AG04449 (cell line): ENCODE results near the gene GLRA1.
"Not testable (repeated sequence)": the region's sequence is repeated elsewhere in the genome, so short reads cannot be mapped to it uniquely, and the experiment has no call there.

ENCODE experiments used
- CTCF ChIA-PET: fragments of 350-600 bp; formaldehyde crosslinking; extraction: SDS; loops from one replicate; lab custom pipeline; 2021; ENCODE audit warnings: antibody characterized with exemption; lab: Yijun Ruan, JAX
- POLR2A ChIA-PET: fragments of 400-600, 350-600 bp; formaldehyde crosslinking; extraction: SDS; loops from one replicate; lab custom pipeline; 2020; ENCODE audit warnings: antibody characterized with exemption, inconsistent platforms; lab: Yijun Ruan, JAX
- DNase-seq: peaks from one replicate; pipeline ENCODE4 v3.0.0-alpha.2; 2010; ENCODE audit warnings: low read depth, low spot score
- H3K4me3 ChIP-seq: 2 replicates; pipeline ENCODE4 v1.5.1; 2011; ENCODE audit warnings: low read depth, mild to moderate bottlenecking, control low read depth, low read length
- TF ChIP-seq, protein P1 (sequence below): IDR thresholded peaks from one replicate; pipeline ENCODE4 v1.5.1; 2011; ENCODE audit warnings: mild to moderate bottlenecking, moderate library complexity, low read length, control low read depth, inconsistent platforms; ENCODE audit not compliant: insufficient read depth; ENCODE audit errors: missing control alignments

Gene GLRA1

DNA sequence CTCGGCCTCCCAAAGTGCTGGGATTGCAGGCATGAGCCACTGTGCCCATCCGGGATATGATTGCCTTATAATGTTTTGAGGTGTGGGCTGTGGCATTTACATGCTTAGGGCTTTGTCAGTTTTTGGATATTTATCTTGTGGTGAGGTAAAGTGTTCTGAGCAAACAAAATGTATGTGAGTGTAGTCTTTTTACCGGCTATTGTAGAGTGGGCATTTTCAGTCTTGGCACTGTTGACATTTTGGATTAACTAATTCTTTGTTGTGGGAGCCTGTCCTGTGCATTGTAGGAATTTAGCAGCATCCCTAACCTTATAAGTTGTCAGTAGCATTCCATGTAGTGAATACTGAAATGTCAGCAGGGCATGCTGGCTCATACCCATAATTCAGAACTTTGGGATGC, 131.3 kb downstream of the GLRA1 start:
- ChIA-PET POLR2A (no interaction called here), CTCF (no interaction called here)
- no peak overlapping the region for H3K4me3 ChIP-seq
- no peak for DNase-seq
- TF ChIP-seq, protein P1, sequence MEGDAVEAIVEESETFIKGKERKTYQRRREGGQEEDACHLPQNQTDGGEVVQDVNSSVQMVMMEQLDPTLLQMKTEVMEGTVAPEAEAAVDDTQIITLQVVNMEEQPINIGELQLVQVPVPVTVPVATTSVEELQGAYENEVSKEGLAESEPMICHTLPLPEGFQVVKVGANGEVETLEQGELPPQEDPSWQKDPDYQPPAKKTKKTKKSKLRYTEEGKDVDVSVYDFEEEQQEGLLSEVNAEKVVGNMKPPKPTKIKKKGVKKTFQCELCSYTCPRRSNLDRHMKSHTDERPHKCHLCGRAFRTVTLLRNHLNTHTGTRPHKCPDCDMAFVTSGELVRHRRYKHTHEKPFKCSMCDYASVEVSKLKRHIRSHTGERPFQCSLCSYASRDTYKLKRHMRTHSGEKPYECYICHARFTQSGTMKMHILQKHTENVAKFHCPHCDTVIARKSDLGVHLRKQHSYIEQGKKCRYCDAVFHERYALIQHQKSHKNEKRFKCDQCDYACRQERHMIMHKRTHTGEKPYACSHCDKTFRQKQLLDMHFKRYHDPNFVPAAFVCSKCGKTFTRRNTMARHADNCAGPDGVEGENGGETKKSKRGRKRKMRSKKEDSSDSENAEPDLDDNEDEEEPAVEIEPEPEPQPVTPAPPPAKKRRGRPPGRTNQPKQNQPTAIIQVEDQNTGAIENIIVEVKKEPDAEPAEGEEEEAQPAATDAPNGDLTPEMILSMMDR = no peak

DNA sequence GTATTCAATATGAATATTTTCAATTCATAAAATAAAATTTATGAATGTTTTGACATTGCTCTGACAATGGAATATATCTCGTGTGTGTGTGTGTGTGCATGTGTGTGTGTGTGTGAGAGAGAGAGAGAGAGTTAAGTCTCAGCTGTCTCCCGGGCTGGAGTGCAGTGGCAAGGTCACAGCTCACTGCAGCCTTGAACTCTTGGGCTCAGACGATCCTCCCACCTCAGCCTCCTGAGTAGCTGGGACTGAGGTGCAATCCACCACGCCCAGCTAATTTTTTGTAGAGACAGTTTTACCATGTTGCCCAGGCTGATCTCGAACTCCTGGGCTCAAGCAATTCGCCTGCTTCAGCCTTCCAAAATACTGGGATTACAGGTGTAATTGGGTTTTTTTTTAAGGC, 136.8 kb downstream of the GLRA1 start:
- POLR2A ChIA-PET = no interaction called here
- no peak for DNase-seq
- CTCF ChIA-PET = interaction anchor here (1.0 to 1.2 kb wide), 2 partner anchors 9 to 13 kb away, joined by 3 to 5 read pairs; no protein-coding TSS in a partner anchor
- no peak overlapping the region for H3K4me3 ChIP-seq
- TF ChIP-seq, protein P1 = no peak

DNA sequence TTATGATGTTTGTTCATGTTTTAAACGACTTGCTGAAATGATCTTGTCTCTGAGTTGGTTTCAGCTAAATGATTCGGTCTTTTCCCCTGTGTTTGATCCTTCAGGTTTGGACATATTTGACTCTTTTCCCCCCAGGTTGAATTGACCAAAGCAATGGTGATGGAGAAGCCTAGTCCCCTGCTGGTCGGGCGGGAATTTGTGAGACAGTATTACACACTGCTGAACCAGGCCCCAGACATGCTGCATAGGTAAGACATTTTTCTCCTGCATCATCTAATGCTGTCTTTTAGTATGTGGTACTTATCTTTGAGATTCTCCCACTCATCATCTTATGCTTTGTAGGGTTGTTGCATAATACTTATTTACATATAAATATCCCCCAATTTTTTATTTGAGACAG, 138.2 kb downstream of the GLRA1 start:
- H3K4me3 ChIP-seq = no peak overlapping the region
- TF ChIP-seq, protein P1 = no peak
- ChIA-PET POLR2A (no interaction called here), CTCF (no interaction called here)
- DNase-seq = no peak

DNA sequence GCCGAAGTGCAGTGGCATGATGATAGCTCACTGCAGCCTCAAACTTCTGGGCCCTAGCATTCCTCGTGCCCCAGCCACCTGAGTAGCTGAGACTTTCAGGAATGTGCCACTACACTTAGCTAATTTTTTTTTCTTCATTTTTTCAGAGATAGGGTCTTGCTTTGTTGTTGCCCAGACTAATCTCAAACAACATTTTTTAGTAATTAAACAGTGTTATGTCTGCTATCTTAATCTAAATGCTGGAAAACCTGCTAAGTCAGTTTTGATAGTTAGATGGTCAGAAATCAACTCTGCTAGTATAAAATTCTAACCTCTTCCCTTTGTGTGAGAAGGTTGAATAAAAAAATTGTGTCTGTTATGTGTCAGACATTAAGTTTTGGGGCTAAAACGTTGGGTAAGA, 140.5 kb downstream of the GLRA1 start:
- TF ChIP-seq, protein P1 = no peak
- no peak overlapping the region for H3K4me3 ChIP-seq
- POLR2A ChIA-PET = interaction anchor here (1.5 kb wide), 1 partner anchor 12 kb away, joined by 4 read pairs; the partner anchor contains the start of gene G3BP1
- no peak for DNase-seq
- CTCF ChIA-PET = interaction anchor here (2.4 kb wide), 1 partner anchor 13 kb away, joined by 7 read pairs; no protein-coding TSS in a partner anchor

DNA sequence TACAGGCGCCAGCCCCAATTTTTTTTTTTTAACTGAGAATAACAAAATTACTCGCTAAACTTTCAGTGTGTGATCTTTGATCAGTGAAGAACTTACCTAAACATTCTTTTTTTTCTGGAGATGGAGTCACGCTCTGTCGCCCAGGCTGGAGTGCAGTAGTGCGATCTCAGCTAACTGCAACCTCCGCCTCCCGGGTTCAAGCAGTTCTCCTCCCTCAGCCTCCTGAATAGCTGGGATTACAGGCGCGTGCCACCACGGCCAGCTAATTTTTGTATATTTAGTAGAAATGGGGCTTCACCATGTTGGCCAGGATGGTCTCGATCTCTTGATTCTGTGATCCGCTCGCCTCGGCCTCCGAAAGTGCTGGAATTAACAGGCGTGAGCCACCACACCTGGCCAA, 141.0 kb downstream of the GLRA1 start:
- H3K4me3 ChIP-seq, DNase-seq: not testable (repeated sequence)
- POLR2A ChIA-PET = interaction anchor here (1.5 kb wide), 1 partner anchor 12 kb away, joined by 4 read pairs; the partner anchor contains the start of gene G3BP1
- CTCF ChIA-PET = interaction anchor here (2.4 kb wide), 1 partner anchor 13 kb away, joined by 7 read pairs; no protein-coding TSS in a partner anchor

DNA sequence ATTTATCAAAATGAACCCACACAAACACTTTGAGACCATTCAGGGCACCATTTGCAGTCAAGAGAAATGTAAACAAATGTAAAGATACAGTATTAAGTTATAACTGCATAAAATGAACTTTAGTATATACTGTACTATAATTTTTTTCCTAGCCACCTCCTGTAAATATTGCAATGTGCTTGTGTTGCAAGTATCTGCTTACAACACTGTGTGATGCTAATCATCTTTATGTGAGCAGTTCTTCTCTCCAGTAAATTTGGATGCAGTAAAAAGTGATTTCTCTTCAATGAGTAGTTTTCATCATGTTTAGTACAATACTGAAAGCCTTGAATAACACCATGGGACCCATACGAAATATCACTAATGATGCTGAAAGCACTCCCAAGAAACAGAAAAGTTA, 143.4 kb downstream of the GLRA1 start:
- CTCF ChIA-PET = interaction anchor here (0.8 to 1.6 kb wide), 3 partner anchors 10 to 336 kb away, joined by 3 to 6 read pairs (median 3); partner anchors contain the start of gene G3BP1
- no peak for DNase-seq
- no peak overlapping the region for H3K4me3 ChIP-seq
- TF ChIP-seq, protein P1 = no peak
- POLR2A ChIA-PET = no interaction called here

DNA sequence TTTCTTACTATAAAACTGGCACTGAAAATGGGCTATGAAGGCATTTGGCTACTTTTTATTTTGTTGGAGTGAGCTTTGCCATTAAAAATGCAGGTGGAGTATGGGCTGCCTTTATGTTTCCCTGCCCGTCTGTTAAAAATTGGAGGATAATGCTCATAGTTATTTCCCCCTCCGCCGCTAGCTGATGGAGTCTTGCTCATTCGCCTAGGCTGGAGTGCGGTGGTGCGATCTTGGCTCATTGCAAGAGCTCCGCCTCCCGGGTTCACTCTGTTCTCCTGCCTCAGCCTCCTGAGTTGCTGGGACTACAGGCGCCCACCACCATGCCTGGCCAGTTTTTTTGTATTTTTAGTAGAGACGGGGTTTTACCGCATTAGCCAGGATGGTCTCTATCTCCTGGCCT, 144.3 kb downstream of the GLRA1 start:
- CTCF ChIA-PET = interaction anchor here (1.6 kb wide), 1 partner anchor 9 kb away, joined by 6 read pairs; the partner anchor contains the start of gene G3BP1
- TF ChIP-seq, protein P1 = no peak
- POLR2A ChIA-PET = no interaction called here
- no peak for DNase-seq
- no peak overlapping the region for H3K4me3 ChIP-seq
